Progenitor cell of endocrine pancreas (in vitro differentiated cells): Measurements from ENCODE around the gene ORM1. TPM values are rescaled to one million over a fixed set of nuclear protein-coding genes. Genes with fewer than 3 reads are reported as not detected.

Experiments used
- DNase-seq: peaks from one replicate; pipeline ENCODE4 v3.0.0; 2021; ENCODE audit warnings: low spot score; ENCODE audit not compliant: unreplicated experiment
- H3K27ac Mint-ChIP-seq: 2 replicates; pipeline ENCODE4 v1.8.0; 2021; ENCODE audit warnings: mild to moderate bottlenecking, moderate library complexity, mixed read lengths
- H3K27me3 Mint-ChIP-seq: 2 replicates; pipeline ENCODE4 v1.8.0; 2021; ENCODE audit warnings: mixed read lengths
- H3K36me3 Mint-ChIP-seq: 2 replicates; pipeline ENCODE4 v1.8.0; 2022; ENCODE audit warnings: mixed read lengths; ENCODE audit not compliant: insufficient read depth
- H3K4me1 Mint-ChIP-seq: 2 replicates; pipeline ENCODE4 v1.8.0; 2021; ENCODE audit warnings: low read depth, mixed read lengths
- H3K4me3 Mint-ChIP-seq: 2 replicates; pipeline ENCODE4 v1.8.0; 2021; ENCODE audit warnings: low read depth, mild to moderate bottlenecking, moderate library complexity, mixed read lengths
- H3K9me3 Mint-ChIP-seq: 2 replicates; pipeline ENCODE4 v1.8.0; 2021; ENCODE audit warnings: low read depth, mixed read lengths
- total RNA-seq: library from RNA; stranded (reverse); gene quantifications from 2 replicates; pipeline ENCODE4 v1.2.1, GENCODE V29; 2021
- TF ChIP-seq, protein P1 (sequence below): fragments of 200-600 bp; sonication (generic); IDR thresholded peaks from one replicate; pipeline ENCODE4 v1.5.0; 2021; ENCODE audit warnings: antibody characterized with exemption, mild to moderate bottlenecking; ENCODE audit not compliant: unreplicated experiment

Gene ORM1
- total RNA-seq, 1 donor from 2014 or later: 9.3 TPM

DNA sequence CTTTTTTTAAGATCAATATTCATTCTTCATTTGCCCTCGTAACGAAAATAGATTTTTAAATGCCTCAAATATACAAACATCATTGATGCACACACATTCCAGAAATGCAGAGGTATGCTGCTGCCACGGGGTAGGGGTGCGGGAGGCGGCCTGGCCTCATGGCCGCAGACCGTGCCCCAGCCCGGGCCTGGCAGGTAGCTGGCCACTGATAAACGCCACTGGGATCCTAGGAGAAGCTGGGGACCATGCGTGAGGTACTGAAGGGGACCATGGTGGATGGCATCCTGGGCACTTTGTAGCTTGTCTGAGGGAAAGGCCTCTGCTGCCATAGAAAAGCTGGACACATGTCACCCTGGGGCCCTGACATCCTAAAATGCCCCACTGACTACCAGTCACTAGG is 13.3 kb downstream of the ORM1 start:
- Mint-ChIP-seq H3K9me3 (no peaks in the 10 kb centered on the region), H3K4me1 (no peaks in the 10 kb centered on the region), H3K27ac (no peak overlapping the region), H3K4me3 (no peak overlapping the region), H3K36me3 (peaks cover 18% of the 10 kb centered on the region), H3K27me3 (no peaks in the 10 kb centered on the region)
- DNase-seq: no peak
- TF ChIP-seq, protein P1, sequence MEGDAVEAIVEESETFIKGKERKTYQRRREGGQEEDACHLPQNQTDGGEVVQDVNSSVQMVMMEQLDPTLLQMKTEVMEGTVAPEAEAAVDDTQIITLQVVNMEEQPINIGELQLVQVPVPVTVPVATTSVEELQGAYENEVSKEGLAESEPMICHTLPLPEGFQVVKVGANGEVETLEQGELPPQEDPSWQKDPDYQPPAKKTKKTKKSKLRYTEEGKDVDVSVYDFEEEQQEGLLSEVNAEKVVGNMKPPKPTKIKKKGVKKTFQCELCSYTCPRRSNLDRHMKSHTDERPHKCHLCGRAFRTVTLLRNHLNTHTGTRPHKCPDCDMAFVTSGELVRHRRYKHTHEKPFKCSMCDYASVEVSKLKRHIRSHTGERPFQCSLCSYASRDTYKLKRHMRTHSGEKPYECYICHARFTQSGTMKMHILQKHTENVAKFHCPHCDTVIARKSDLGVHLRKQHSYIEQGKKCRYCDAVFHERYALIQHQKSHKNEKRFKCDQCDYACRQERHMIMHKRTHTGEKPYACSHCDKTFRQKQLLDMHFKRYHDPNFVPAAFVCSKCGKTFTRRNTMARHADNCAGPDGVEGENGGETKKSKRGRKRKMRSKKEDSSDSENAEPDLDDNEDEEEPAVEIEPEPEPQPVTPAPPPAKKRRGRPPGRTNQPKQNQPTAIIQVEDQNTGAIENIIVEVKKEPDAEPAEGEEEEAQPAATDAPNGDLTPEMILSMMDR: no peak

DNA sequence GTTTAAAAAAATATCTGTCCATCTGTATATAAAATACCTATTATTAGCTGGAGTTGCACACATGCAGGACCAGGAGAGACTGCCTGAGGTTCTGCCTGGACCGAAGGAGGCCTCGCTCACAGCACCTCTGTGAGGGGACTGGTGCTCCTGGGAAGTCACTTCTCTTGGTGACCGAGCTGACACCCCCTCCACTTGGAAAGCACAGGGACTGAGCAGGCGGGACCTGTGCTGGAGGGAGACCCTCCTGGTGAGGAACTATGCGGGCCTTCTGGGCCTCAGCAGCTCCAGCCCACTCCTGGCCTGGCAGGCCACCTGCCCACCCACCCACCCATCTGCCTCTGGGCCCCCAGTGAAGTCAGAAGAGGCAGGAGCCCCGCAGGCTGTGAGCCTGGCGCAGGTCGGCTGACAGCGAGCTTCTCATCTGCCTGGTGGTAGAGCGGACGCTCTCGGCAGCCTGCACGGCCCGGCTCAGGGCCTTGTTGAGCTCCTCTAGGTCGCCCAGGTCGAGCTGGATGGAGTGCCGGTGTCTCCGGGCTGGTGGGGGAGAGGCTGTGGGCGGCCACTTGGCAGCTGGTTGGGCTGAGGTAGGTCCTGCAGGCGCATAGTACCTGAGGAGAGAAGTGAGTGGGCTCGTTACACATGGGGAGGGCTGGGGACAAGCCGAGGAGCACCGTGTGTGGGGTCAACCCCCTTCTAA is 13.9 kb downstream of the ORM1 start:
- H3K27me3 Mint-ChIP-seq: no peaks in the 10 kb centered on the region
- H3K36me3 Mint-ChIP-seq: peaks cover 21% of the 10 kb centered on the region
- H3K27ac Mint-ChIP-seq: no peak overlapping the region
- H3K4me3 Mint-ChIP-seq: no peak overlapping the region
- no peaks in the 10 kb centered on the region for H3K9me3 Mint-ChIP-seq
- no peaks in the 10 kb centered on the region for H3K4me1 Mint-ChIP-seq
- TF ChIP-seq, protein P1: no peak
- DNase-seq: no peak

DNA sequence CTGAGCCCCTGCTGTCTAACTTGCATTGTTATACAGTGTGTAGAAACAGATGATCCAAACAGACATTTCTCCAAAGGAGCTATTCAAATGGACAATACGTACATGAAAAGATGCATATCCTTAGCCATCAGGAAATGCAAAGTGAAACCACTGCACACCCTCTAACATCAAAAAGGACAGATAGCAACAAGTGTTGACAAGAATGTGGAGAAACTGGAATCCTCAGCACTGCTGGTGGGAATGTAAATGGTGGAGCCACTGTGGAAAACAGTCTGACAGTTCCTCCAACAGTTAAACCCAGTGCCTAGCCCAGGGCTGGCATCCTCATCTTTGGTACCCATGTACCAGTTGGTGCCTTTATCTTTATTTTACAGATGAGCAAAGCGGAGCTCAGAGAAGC is 15.3 kb downstream of the ORM1 start:
- DNase-seq: no peak
- TF ChIP-seq, protein P1: no peak
- H3K27ac Mint-ChIP-seq: no peak overlapping the region
- peaks cover 23% of the 10 kb centered on the region for H3K36me3 Mint-ChIP-seq
- no peak overlapping the region for H3K4me3 Mint-ChIP-seq
- H3K9me3 Mint-ChIP-seq: no peaks in the 10 kb centered on the region
- no peaks in the 10 kb centered on the region for H3K4me1 Mint-ChIP-seq
- no peaks in the 10 kb centered on the region for H3K27me3 Mint-ChIP-seq

DNA sequence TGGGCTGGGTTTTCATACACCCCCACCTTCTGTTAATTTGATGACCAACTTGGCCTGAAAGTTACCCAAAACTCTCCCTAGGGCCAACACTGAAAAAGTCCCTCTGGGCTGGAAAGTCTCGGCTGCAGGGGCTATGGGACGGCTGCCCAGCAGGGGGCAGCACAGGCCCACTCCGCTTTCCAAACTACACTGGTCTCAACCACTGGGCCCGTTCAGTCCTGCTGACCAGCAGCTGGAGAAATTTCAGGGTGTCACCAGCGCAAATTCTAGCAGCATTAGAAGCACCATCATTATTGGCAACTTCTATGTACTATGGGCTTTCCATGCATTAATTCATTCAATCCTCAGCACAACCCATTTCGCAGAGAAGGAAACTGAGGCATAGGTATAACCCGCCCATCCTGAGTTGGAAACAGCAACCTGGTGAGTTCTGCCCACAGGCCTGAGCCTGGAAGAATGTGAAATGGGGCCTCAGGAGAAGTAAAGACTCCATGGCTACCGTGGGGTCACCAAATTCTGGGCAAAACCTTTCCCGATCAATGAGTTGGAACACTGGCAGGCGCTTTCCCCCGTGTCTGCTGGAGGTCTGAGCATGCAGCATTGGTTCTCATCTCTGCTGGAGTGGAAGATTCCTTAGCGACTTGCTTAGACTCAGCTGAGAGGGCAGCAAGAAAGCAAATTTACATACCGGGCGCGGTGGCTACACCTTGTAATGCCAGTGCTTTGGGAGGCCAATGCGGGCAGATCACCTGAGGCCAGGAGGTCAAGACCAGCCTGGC is 16.4 kb downstream of the ORM1 start:
- Mint-ChIP-seq H3K4me1 (no peaks in the 10 kb centered on the region), H3K4me3 (no peak overlapping the region), H3K27ac (no peak overlapping the region), H3K27me3 (no peaks in the 10 kb centered on the region), H3K9me3 (no peaks in the 10 kb centered on the region), H3K36me3 (peaks cover 25% of the 10 kb centered on the region)
- TF ChIP-seq, protein P1: peak; percentile 75
- DNase-seq: peak; percentile 23

DNA sequence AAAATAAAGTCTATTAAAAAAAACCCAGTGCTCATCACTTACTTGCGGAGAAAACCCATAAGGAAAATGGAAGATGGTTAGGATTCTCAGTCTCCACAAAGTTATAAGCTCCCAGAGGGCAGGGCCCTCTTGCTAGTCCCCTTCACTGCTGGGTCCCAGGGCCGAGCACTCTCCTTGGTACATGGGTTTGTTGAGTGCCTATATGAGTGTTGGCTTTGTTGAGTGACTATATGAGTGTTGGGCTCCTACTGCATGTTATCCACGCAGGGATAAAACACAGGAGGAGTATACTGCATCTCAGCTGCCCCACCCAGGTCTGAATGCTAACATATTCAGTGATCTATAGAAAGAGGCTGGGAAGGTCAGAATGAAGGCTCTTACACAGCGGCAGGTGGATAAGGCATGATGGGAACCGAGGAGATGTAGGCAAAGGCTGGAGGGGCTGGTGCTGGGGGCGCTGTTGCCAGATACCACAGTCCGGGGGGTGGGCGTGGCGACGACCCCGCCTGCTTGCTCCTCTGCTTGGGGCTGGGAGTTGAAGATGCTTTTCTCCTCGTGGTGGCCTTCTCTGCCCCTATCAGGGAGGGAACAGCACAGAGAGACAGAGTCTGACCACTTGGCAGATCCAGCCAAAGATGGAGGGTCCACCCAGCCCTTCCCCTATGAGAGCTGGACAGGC is 18.4 kb downstream of the ORM1 start:
- Mint-ChIP-seq H3K27me3 (no peaks in the 10 kb centered on the region), H3K4me3 (no peak overlapping the region), H3K4me1 (no peaks in the 10 kb centered on the region), H3K36me3 (peaks cover 27% of the 10 kb centered on the region), H3K27ac (peak overlapping the region; percentile 63), H3K9me3 (no peaks in the 10 kb centered on the region)
- TF ChIP-seq, protein P1: no peak
- DNase-seq: no peak
